Vagina (tissue), 2 donors: Measurements from ENCODE around the gene BNC2.

ENCODE experiments used
- POLR2A ChIP-seq, 2 donors: fragments of 450-650 bp; IDR thresholded peaks; one replicate each; pipeline ENCODE4 v1.6.1; 2017; ENCODE audit warnings: antibody characterized with exemption in 2 of 2, mild to moderate bottlenecking in 2 of 2, moderate library complexity in 2 of 2
- TF ChIP-seq, protein P1 (sequence below), 3 experiments: fragments of 450-650 bp in 2 of 3; fragments of 200-600 bp in 1 of 3; sonication (generic) in 1 of 3; IDR thresholded peaks; one replicate each; pipeline ENCODE4 v1.5.1; 2017 to 2019; ENCODE audit warnings: antibody characterized with exemption in 3 of 3, mild to moderate bottlenecking in 2 of 3, moderate library complexity in 2 of 3

DNA sequence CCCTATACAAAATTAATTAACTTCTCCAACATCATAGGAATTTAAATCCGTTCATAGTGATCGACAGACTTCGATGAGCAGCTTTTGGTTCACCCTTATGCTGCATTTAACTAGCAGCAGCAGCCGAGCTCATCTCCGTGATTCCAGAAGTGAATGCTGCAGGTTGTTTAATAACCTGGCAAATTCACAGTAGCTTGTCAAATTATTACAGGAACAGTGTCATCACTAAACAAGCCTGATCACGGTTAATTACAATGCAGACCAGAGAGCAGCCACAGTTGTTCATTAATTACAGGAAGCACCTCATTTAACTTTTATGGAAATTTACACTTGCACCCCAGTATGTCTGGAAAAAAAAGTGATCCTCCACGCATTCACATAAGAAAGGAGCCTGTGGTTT is 188.2 kb downstream of the BNC2 start:
- no peak for TF ChIP-seq POLR2A (IDR thresholded peaks at IDR 0.05)
- TF ChIP-seq, protein P1, sequence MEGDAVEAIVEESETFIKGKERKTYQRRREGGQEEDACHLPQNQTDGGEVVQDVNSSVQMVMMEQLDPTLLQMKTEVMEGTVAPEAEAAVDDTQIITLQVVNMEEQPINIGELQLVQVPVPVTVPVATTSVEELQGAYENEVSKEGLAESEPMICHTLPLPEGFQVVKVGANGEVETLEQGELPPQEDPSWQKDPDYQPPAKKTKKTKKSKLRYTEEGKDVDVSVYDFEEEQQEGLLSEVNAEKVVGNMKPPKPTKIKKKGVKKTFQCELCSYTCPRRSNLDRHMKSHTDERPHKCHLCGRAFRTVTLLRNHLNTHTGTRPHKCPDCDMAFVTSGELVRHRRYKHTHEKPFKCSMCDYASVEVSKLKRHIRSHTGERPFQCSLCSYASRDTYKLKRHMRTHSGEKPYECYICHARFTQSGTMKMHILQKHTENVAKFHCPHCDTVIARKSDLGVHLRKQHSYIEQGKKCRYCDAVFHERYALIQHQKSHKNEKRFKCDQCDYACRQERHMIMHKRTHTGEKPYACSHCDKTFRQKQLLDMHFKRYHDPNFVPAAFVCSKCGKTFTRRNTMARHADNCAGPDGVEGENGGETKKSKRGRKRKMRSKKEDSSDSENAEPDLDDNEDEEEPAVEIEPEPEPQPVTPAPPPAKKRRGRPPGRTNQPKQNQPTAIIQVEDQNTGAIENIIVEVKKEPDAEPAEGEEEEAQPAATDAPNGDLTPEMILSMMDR (IDR thresholded peaks at IDR 0.05), result no peak
